CD14-positive monocyte (primary cell): Measurements from ENCODE around the gene ZNF837. TPM values are rescaled to one million over a fixed set of nuclear protein-coding genes. Genes with fewer than 3 reads are reported as not detected.
A peak's percentile ranks its signal among the peaks of the same experiment; 100 is the strongest.

Experiments
- DNase-seq, 3 donors: peaks; one replicate each; pipeline ENCODE4 v3.0.0-alpha.2; 2011 to 2022
- H2AFZ ChIP-seq: 2 replicates; pipeline ENCODE4 v1.6.0; 2012; ENCODE audit warnings: mild to moderate bottlenecking, low read depth, low read length, inconsistent platforms; ENCODE audit not compliant: insufficient read depth, poor library complexity, severe bottlenecking
- H3K27ac ChIP-seq, 2 donors: 1 replicate in 1 of 2; 2 replicates in 1 of 2; pipeline ENCODE4 v1.5.1; 2012 to 2013; ENCODE audit warnings: low read length in 2 of 2, control low read depth in 1 of 2, inconsistent platforms in 1 of 2, low read depth in 1 of 2, mild to moderate bottlenecking in 1 of 2
- H3K27me3 ChIP-seq, 2 donors: one replicate each; pipeline versions ENCODE4 v1.6.0 to v1.6.1; 2011 to 2013; ENCODE audit warnings: low read length in 2 of 2; ENCODE audit not compliant: control insufficient read depth in 2 of 2, insufficient read depth in 2 of 2
- H3K36me3 ChIP-seq, 2 donors: replicated peaks in 1 of 2; 1 replicate in 1 of 2; 2 replicates in 1 of 2; pipeline versions ENCODE4 v1.5.1 to v1.6.1; 2012 to 2013; ENCODE audit warnings: low read length in 2 of 2, control low read depth in 1 of 2, inconsistent platforms in 1 of 2, mild to moderate bottlenecking in 1 of 2; ENCODE audit not compliant: insufficient read depth in 2 of 2, control insufficient read depth in 1 of 2
- H3K4me1 ChIP-seq, 2 donors: 1 replicate in 1 of 2; 2 replicates in 1 of 2; pipeline versions ENCODE4 v1.5.1 to v1.6.1; 2012 to 2013; ENCODE audit warnings: low read length in 2 of 2, control low read depth in 1 of 2, inconsistent platforms in 1 of 2, mild to moderate bottlenecking in 1 of 2, moderate library complexity in 1 of 2; ENCODE audit not compliant: insufficient read depth in 2 of 2, control insufficient read depth in 1 of 2
- H3K4me2 ChIP-seq: replicated peaks from 2 replicates; pipeline ENCODE3; 2012; ENCODE audit warnings: low read length, moderate library complexity, mild to moderate bottlenecking; ENCODE audit not compliant: poor library complexity, severe bottlenecking; ENCODE audit errors: extremely low read depth
- H3K4me3 ChIP-seq, 3 experiments: fragments of 200-600 bp in 1 of 3; sonication (generic) in 1 of 3; replicated peaks in 1 of 3; 1 replicate in 2 of 3; 2 replicates in 1 of 3; pipeline ENCODE4 v1.5.1; 2011 to 2013; ENCODE audit warnings: low read length in 3 of 3, mild to moderate bottlenecking in 3 of 3, control low read depth in 2 of 3, low read depth in 2 of 3, inconsistent platforms in 1 of 3, moderate library complexity in 1 of 3
- H3K79me2 ChIP-seq: 2 replicates; pipeline ENCODE4 v1.6.0; 2012; ENCODE audit warnings: mild to moderate bottlenecking, control low read depth, inconsistent platforms, low read length, moderate library complexity; ENCODE audit not compliant: insufficient read depth
- H3K9ac ChIP-seq: 2 replicates; pipeline ENCODE4 v1.6.0; 2017; ENCODE audit warnings: low read length, mild to moderate bottlenecking; ENCODE audit not compliant: insufficient read depth, poor library complexity, severe bottlenecking
- H3K9me3 ChIP-seq, 2 donors: replicated peaks in 1 of 2; 1 replicate in 1 of 2; 2 replicates in 1 of 2; pipeline versions ENCODE4 v1.5.1 to v1.6.1; 2012 to 2013; ENCODE audit warnings: low read length in 2 of 2, control low read depth in 1 of 2; ENCODE audit not compliant: control insufficient read depth in 1 of 2, insufficient read depth in 1 of 2
- H4K20me1 ChIP-seq: 2 replicates; pipeline ENCODE4 v1.6.0; 2012; ENCODE audit warnings: mild to moderate bottlenecking, low read length, control low read depth, moderate library complexity; ENCODE audit not compliant: insufficient read depth
- H3K27ac Mint-ChIP-seq, 7 donors: one replicate each; pipeline ENCODE4 v1.8.0; 2020; ENCODE audit warnings: mild to moderate bottlenecking in 7 of 7, mixed read lengths in 7 of 7, moderate library complexity in 6 of 7, inconsistent platforms in 2 of 7
- H3K27me3 Mint-ChIP-seq, 3 donors: one replicate each; pipeline ENCODE4 v1.8.0; 2021 to 2022; ENCODE audit warnings: low read depth in 3 of 3, mild to moderate bottlenecking in 3 of 3, mixed read lengths in 3 of 3, moderate library complexity in 3 of 3, inconsistent platforms in 1 of 3
- H3K36me3 Mint-ChIP-seq, 2 donors: one replicate each; pipeline ENCODE4 v1.8.0; 2020; ENCODE audit warnings: mixed read lengths in 2 of 2, inconsistent platforms in 1 of 2, mild to moderate bottlenecking in 1 of 2
- H3K4me1 Mint-ChIP-seq: one replicate; pipeline ENCODE4 v1.8.0; 2020; ENCODE audit warnings: mild to moderate bottlenecking, mixed read lengths
- H3K4me3 Mint-ChIP-seq, 2 donors: one replicate each; pipeline ENCODE4 v1.8.0; 2020; ENCODE audit warnings: mild to moderate bottlenecking in 2 of 2, mixed read lengths in 2 of 2, moderate library complexity in 1 of 2
- H3K9me3 Mint-ChIP-seq, 7 donors: one replicate each; pipeline ENCODE4 v1.8.0; 2020 to 2022; ENCODE audit warnings: mixed read lengths in 7 of 7, mild to moderate bottlenecking in 6 of 7, moderate library complexity in 6 of 7, inconsistent platforms in 2 of 7
- CTCF ChIP-seq: fragments of 200-600 bp; IDR thresholded peaks from one replicate; pipeline ENCODE4 v1.8.0; 2022; ENCODE audit warnings: antibody characterized with exemption, mild to moderate bottlenecking
- WGBS: methylation state at CpG from one replicate; pipeline ENCODE4 v1.1.5; 2013; ENCODE audit warnings: missing lambda C conversion rate; ENCODE audit not compliant: insufficient coverage; 5-methylcytosine and 5-hydroxymethylcytosine counted together
- intact Hi-C, 2 donors: fragments of 100-400 bp; cut with micrococcal nuclease; formaldehyde crosslinking; loops; one replicate each; pipeline versions ENCODE4 v1.15.0 to v1.15.1; 2023
- polyA plus RNA-seq, 3 donors: library from polyadenylated mRNA; depleted of rRNA in 1 of 3; unstranded in 2 of 3; stranded (reverse) in 1 of 3; fragments of 300-500 nt in 2 of 3; fragments of >200 nt in 1 of 3; fragmentation: Illumina TruSeq in 2 of 3; gene quantifications; 1 replicate in 2 of 3; 2 replicates in 1 of 3; pipeline ENCODE4 v1.2.3, GENCODE V29; 2012 to 2021

Gene ZNF837
- polyA plus RNA-seq, 3 donors = 0.13 to 0.72 (median 0.33) TPM

- DNase-seq = peak in 1 of 3 donors; percentile 4
- Histone ChIP-seq H3K4me3 (no peak overlapping the region), H3K4me2 (no peak overlapping the region), H3K79me2 (no peaks in the 10 kb centered on the region), H3K27ac (no peak overlapping the region), H3K9ac (no peak overlapping the region), H3K9me3 (no peaks in the 10 kb centered on the region), H2AFZ (no peak overlapping the region), H3K36me3 (peaks cover 25 to 27% of the 10 kb centered on the region in 2 donors), H3K4me1 (peaks cover 14 to 18% of the 10 kb centered on the region in 2 donors), H3K27me3 (peaks cover 5 to 30% of the 10 kb centered on the region in 2 donors), H4K20me1 (peaks cover 2% of the 10 kb centered on the region)
- H3K27ac Mint-ChIP-seq = no peak overlapping the region
- H3K4me3 Mint-ChIP-seq = peak overlapping the region in 1 of 2 donors; percentile 53
- peaks cover 0 to 11% (median 0%) of the 10 kb centered on the region in 7 donors for H3K9me3 Mint-ChIP-seq
- intact Hi-C loops = no loop called here
- peaks cover 30 to 44% (median 43%) of the 10 kb centered on the region in 3 donors for H3K27me3 Mint-ChIP-seq
- peaks cover 20% of the 10 kb centered on the region for H3K4me1 Mint-ChIP-seq
- WGBS = 83% methylated on average over 4 of the region's 7 CpGs
- peaks cover 26 to 29% of the 10 kb centered on the region in 2 donors for H3K36me3 Mint-ChIP-seq
- TF ChIP-seq CTCF = no peak
Observed at GRCh38 chr19:58397533-58398037, 16.8 kb upstream of the ZNF837 start.

- intact Hi-C loops = no loop called here
- Histone ChIP-seq H3K4me1 (peaks cover 12 to 16% of the 10 kb centered on the region in 2 donors), H3K27ac (no peak overlapping the region), H3K9ac (no peak overlapping the region), H3K4me3 (no peak overlapping the region), H3K27me3 (peaks cover 5 to 30% of the 10 kb centered on the region in 2 donors), H3K79me2 (no peaks in the 10 kb centered on the region), H3K4me2 (no peak overlapping the region), H3K36me3 (peaks cover 30 to 32% of the 10 kb centered on the region in 2 donors), H3K9me3 (no peaks in the 10 kb centered on the region), H4K20me1 (peaks cover 4% of the 10 kb centered on the region), H2AFZ (no peak overlapping the region)
- Mint-ChIP-seq H3K36me3 (peaks cover 30 to 32% of the 10 kb centered on the region in 2 donors), H3K9me3 (peaks cover 0 to 11% (median 0%) of the 10 kb centered on the region in 7 donors), H3K4me3 (peak overlapping the region in 1 of 2 donors; percentile 53), H3K27me3 (peaks cover 30 to 44% (median 43%) of the 10 kb centered on the region in 3 donors), H3K27ac (no peak overlapping the region), H3K4me1 (peaks cover 20% of the 10 kb centered on the region)
- DNase-seq = no peak
- TF ChIP-seq CTCF = no peak
- 34% methylated on average over 58 of the region's 58 CpGs for WGBS
Observed at GRCh38 chr19:58396691-58397532, 16.1 kb upstream of the ZNF837 start.
